Neural progenitor cell (in vitro differentiated cells): ENCODE data around the gene FCRL3.

Experiments
- EZH2 ChIP-seq: fragments of 200-600 bp; sonication (generic); IDR thresholded peaks from 2 replicates; pipeline ENCODE4 v1.6.1; 2017; ENCODE audit warnings: antibody characterized with exemption, mild to moderate bottlenecking, moderate library complexity
- EZH2phosphoT487 ChIP-seq: fragments of 200-600 bp; sonication (generic); IDR thresholded peaks from 2 replicates; pipeline ENCODE4 v1.6.1; 2017; ENCODE audit warnings: antibody characterized with exemption
- TF ChIP-seq, protein P1 (sequence below): fragments of 200-600 bp; sonication (generic); IDR thresholded peaks from 2 replicates; pipeline ENCODE4 v1.5.1; 2017; ENCODE audit warnings: antibody characterized with exemption, mild to moderate bottlenecking

DNA sequence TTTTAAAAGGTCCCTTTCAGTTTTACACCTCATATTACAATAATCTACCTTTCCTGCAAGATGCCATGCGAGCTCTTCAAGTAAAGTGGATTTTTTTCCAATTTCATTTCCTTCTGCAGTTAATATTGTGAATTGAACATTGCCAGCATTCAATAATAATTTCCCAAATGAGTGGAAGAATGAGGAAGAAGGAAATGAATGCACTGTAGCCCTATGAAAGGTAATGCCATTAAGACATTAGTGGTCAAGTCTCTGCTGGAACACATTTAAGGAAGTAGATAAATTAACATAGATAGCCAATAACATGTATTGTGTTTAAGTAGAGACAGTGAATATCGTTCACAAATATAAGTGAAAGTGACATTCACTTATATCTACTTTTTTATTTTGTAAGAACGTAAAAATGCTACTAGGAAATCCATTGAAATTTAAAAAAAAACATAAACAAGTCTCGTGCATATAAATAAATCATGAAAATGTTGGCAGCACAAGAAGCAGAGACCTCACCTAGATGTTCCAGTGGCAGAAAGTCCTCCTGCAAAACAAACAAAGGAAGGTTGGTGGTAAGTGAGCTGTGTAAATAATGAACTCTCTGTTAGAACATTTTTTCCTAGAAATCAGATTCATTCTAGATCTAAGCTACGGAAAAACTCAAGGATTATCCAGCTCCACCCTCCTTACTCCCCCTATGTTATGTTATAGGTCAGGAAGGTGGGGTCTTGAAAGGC is 17.7 kb downstream of the FCRL3 start:
- TF ChIP-seq EZH2phosphoT487 (no peak), EZH2 (no peak)
- TF ChIP-seq, protein P1, sequence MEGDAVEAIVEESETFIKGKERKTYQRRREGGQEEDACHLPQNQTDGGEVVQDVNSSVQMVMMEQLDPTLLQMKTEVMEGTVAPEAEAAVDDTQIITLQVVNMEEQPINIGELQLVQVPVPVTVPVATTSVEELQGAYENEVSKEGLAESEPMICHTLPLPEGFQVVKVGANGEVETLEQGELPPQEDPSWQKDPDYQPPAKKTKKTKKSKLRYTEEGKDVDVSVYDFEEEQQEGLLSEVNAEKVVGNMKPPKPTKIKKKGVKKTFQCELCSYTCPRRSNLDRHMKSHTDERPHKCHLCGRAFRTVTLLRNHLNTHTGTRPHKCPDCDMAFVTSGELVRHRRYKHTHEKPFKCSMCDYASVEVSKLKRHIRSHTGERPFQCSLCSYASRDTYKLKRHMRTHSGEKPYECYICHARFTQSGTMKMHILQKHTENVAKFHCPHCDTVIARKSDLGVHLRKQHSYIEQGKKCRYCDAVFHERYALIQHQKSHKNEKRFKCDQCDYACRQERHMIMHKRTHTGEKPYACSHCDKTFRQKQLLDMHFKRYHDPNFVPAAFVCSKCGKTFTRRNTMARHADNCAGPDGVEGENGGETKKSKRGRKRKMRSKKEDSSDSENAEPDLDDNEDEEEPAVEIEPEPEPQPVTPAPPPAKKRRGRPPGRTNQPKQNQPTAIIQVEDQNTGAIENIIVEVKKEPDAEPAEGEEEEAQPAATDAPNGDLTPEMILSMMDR: no peak
